Epithelial cell of esophagus (primary cell): ENCODE data around the gene FARS2.

ENCODE experiments used
- DNase-seq: peaks from one replicate; pipeline ENCODE4 v3.0.0; 2010; ENCODE audit warnings: low read depth
- H3K4me3 ChIP-seq: 2 replicates; pipeline ENCODE4 v1.5.1; 2011; ENCODE audit warnings: mild to moderate bottlenecking, low read length, control low read depth
- CTCF ChIP-seq: IDR thresholded peaks from 2 replicates; pipeline ENCODE4 v1.5.1; 2011; ENCODE audit warnings: low read depth, mild to moderate bottlenecking, low read length, control low read depth, inconsistent platforms; ENCODE audit not compliant: insufficient read depth; ENCODE audit errors: missing control alignments

The FARS2 gene

GRCh38 chr6:5302220-5302946 is 41.1 kb downstream of the FARS2 start:
- H3K4me3 ChIP-seq, result no peak overlapping the region
- TF ChIP-seq CTCF, result no peak
- DNase-seq, result no peak

GRCh38 chr6:5302995-5303622 is 41.8 kb downstream of the FARS2 start:
- H3K4me3 ChIP-seq, result no peak overlapping the region

GRCh38 chr6:5303682-5304081 is 42.4 kb downstream of the FARS2 start:
- TF ChIP-seq CTCF, result no peak
- no peak for DNase-seq
- H3K4me3 ChIP-seq, result no peak overlapping the region

More at GRCh38 chr6:5302995-5303622, 41.8 kb downstream of the FARS2 start:
- DNase-seq, result peak; percentile 85
- TF ChIP-seq CTCF, result peak; percentile 93

- no peak for DNase-seq
- H3K4me3 ChIP-seq, result no peak overlapping the region
- no peak for TF ChIP-seq CTCF
Observed at GRCh38 chr6:5305968-5306626, 44.8 kb downstream of the FARS2 start.

- no peak for DNase-seq
- H3K4me3 ChIP-seq, result no peak overlapping the region
- TF ChIP-seq CTCF, result no peak
Observed at GRCh38 chr6:5307058-5307457, 45.7 kb downstream of the FARS2 start.

- no peak for TF ChIP-seq CTCF
- peak; percentile 80 for DNase-seq
- no peak overlapping the region for H3K4me3 ChIP-seq
Observed at GRCh38 chr6:5308066-5308465, 46.8 kb downstream of the FARS2 start.
